Renal cortical epithelial cell (primary cell): ENCODE measurements around the gene PRRX1. TPM values are rescaled to one million over a fixed set of nuclear protein-coding genes. Genes with fewer than 3 reads are reported as not detected.

ENCODE experiments used
- DNase-seq: peaks from one replicate; pipeline ENCODE4 v3.0.0-alpha.2; 2011; ENCODE audit warnings: low read depth
- total RNA-seq: library from RNA; depleted of rRNA; stranded (reverse); fragments of >200 nt; gene quantifications from 2 replicates; pipeline ENCODE4 v1.2.3, GENCODE V29; 2014

PRRX1 gene
- total RNA-seq, 1 donor from 2014 or later, result not detected

- DNase-seq, result no peak
Observed at GRCh38 chr1:170720661-170721060, 56.7 kb downstream of the PRRX1 start.

GRCh38 chr1:170721621-170722020 is 57.7 kb downstream of the PRRX1 start:
- no peak for DNase-seq

GRCh38 chr1:170723518-170723917 is 59.6 kb downstream of the PRRX1 start:
- DNase-seq, result no peak

GRCh38 chr1:170725326-170725725 is 61.4 kb downstream of the PRRX1 start:
- DNase-seq, result no peak

- DNase-seq, result no peak
Observed at GRCh38 chr1:170727963-170728362, 64.0 kb downstream of the PRRX1 start.

GRCh38 chr1:170729225-170730002 is 65.5 kb downstream of the PRRX1 start:
- DNase-seq, result no peak

GRCh38 chr1:170730014-170730413 is 66.1 kb downstream of the PRRX1 start:
- DNase-seq, result no peak

- no peak for DNase-seq
Observed at GRCh38 chr1:170730438-170730837, 66.5 kb downstream of the PRRX1 start.

GRCh38 chr1:170731566-170732251 is 67.8 kb downstream of the PRRX1 start:
- DNase-seq, result no peak

GRCh38 chr1:170732252-170732588 is 68.3 kb downstream of the PRRX1 start:
- no peak for DNase-seq

GRCh38 chr1:170734412-170735175 is 70.7 kb downstream of the PRRX1 start:
- DNase-seq, result no peak

GRCh38 chr1:170735366-170736263 is 71.7 kb downstream of the PRRX1 start:
- DNase-seq, result no peak

GRCh38 chr1:170739803-170740202 is 75.9 kb downstream of the PRRX1 start:
- no peak for DNase-seq

- DNase-seq, result no peak
Observed at GRCh38 chr1:170741678-170742077, 77.7 kb downstream of the PRRX1 start.

- no peak for DNase-seq
Observed at GRCh38 chr1:170742600-170742999, 78.7 kb downstream of the PRRX1 start.

GRCh38 chr1:170743083-170743482 is 79.2 kb downstream of the PRRX1 start:
- DNase-seq, result no peak

- no peak for DNase-seq
Observed at GRCh38 chr1:170749549-170749948, 85.6 kb downstream of the PRRX1 start.

GRCh38 chr1:170749959-170750358 is 86.0 kb downstream of the PRRX1 start:
- no peak for DNase-seq

GRCh38 chr1:170755795-170756194 is 91.9 kb downstream of the PRRX1 start:
- no peak for DNase-seq

- DNase-seq, result no peak
Observed at GRCh38 chr1:170758992-170759391, 95.1 kb downstream of the PRRX1 start.

GRCh38 chr1:170765279-170765678 is 101.3 kb downstream of the PRRX1 start:
- DNase-seq, result no peak
